Superior temporal gyrus (tissue), 1 donor: ENCODE data around the gene UBR4.

Source experiments
- DNase-seq: peaks from one replicate; pipeline ENCODE4 v3.0.0-alpha.2; 2016; ENCODE audit errors: extremely low spot score

Gene UBR4

DNA sequence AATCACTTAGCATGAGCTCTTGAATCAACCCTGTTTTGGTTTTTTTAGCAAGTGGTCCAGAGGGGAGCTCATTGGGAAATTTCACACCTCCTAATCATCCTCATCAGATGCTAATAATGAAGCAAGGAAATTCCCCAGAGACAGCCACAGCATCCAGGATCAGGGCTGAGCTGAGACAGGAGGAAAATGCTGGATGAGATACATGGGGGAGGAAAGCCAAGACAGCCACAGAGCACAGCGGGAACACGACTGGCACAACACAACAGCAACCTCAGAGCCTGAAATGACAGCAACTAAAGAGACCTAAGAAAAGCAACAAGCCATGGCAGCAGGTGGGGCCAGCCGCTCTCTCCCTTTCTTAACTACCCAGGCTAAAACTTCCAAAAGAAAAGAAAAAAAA is 70.4 kb downstream of the UBR4 start:
- peak; percentile 14 for DNase-seq

GRCh38 chr1:19138958-19139581 is 71.0 kb downstream of the UBR4 start:
- no peak for DNase-seq

GRCh38 chr1:19138331-19138730 is 71.7 kb downstream of the UBR4 start:
- no peak for DNase-seq

DNA sequence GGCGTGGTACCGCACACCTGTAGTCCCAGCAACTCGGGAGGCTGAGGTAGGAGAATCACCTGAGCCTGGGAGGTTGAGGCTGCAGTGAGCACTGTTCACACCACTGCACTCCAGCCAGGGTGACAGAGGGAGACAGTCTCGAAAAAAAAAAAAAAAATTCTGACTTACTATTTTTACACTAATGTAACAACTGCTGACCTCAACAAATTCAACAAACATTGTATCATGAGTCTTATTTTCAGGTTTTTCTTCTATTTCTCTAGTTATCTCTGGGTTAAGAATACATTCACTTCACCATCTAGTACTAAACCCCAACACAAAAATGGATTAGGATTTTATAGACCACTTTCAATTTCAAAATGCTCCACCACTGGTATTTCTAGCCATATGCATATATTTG is 72.9 kb downstream of the UBR4 start:
- no peak for DNase-seq

GRCh38 chr1:19133360-19133759 is 76.7 kb downstream of the UBR4 start:
- DNase-seq = no peak

DNA sequence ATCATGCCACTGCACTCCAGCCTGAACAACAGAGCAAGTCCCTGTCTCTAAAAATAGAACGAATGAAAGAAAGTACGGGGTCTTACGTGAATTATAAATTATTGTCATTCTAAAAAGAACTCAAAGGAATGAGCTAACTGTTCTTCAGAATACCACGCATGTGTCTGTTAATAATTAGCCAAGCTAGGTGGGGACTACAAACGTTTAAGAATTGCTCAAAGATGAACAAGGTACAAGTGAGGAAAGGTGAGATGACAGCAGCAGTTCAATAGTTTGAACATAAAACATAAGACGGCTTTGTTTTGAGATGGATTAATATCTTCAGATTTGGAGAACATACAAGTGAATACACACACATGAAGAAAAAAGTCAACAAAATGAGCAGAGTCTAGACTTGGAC is 79.6 kb downstream of the UBR4 start:
- no peak for DNase-seq

DNA sequence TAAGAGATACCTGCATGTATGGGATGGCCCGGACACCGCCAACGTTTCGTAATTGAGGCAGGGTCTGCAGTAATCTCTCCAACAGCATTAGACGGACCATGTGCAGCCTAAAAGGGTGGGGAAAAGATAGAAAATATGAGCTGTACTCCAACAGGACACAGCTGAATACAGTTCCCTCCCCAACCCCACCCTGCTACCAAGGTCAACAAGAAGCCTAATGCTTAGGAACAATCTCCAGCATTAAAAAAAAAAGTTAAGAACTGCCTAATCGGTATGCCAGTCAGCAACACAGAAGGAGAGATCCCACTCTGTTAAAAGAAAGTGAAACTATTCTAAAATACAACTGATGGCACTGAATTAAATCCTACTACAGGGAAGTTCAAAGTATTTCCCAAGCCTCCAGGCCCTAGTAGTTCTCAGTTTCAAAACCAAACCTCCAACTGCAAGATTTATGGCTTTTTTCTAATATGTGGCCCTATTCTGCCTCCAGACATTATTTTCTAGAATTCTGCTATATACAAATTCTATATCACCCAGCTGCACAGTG is 81.0 kb downstream of the UBR4 start:
- DNase-seq = no peak

- no peak for DNase-seq
These were observed 85.8 kb downstream of the UBR4 start for GRCh38 chr1:19124273-19124672.

GRCh38 chr1:19123837-19124236 is 86.2 kb downstream of the UBR4 start:
- DNase-seq = peak; percentile 16

DNA sequence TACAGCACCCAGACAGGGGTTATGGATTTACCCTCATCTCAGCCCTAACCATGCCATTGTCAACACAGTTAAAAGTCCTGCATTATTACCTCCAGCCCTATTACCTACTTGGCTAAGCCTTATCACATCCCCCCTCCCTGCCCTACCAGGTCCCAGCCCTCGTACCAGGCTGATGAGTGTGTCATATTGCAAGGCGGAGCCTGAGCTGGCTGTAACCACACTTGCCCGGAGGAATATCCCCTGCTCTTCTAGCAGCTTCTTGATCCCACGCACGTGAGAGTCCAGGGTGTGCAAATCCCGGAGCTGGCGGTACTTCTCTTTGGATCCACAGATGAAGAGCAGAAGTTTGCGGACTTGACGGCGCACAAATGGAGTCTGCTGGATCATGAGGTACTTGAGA is 87.4 kb downstream of the UBR4 start:
- DNase-seq = no peak

DNA sequence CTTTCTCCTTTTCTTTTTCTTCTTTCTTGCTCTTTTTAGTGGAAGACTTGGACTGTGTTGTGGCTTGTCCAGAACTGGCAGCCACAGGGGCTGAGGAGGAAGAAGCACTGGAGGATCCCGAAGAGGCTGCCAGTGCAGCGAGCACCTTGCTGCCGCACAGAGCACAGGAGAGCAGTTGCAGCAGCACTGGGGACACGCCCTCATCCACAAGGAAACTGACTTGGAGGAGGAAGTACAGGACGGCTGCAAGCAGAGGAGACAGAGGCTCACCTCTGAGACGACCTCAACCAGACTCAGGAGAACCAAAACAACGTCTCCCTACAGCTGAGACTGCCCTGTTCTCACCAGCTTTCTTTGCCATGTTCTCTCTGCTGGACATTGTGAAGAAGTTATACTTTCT is 88.9 kb downstream of the UBR4 start:
- no peak for DNase-seq

DNA sequence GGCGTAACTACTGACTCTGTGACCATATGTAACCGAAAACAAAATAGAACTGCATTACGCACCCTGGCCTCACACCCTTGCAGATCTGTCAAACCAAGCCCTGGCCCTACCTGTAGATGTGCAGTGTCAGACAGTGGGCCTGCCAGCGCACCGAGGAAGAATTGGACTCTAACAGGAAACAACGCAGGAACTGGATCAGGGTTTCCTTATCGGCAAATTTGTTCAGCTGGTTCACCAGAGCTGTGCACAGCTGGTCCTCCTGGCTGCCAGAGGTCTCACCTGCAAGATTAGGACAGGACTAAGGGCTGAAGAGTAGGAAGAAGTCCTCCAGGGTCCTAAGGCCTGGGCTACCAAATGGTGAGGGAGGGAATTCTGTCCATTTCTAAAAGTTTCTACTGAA is 90.0 kb downstream of the UBR4 start:
- DNase-seq = no peak

DNA sequence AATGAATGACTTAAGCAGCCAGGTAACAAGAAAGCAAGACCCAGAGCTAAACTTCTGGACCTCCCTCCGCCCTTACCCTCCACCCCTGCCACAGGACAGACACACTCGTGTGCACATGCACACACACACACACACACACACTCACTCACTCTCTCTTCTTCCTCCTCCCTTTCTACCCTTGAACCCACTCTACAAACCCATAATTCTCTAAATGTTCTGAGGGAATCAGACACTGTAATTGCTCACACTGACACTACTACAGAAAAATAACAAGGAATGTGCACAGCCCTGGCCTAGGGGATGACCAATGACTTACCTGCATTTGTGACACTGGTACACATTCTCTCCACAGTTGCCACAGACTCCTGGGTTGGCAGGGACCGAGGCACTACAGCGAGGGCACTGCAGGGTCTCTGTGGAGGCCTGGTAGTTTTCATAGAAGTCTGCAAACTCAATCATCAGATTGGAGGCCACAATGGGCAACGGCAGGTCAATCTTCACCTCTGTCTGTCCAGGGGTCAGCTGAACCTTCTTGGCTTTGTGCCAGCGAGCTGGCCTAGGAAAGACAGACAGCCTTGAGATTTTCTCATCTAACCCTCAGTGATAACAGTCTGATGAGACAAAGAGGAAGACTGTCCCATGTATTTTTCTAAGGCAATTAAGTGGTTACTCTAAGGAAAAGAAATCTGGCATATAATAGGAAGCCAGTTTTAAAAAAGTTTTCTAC is 94.8 kb downstream of the UBR4 start:
- no peak for DNase-seq

- peak; percentile 17 for DNase-seq
These were observed 96.4 kb downstream of the UBR4 start for GRCh38 chr1:19113697-19114092.

- DNase-seq = no peak
These were observed 97.0 kb downstream of the UBR4 start for GRCh38 chr1:19112891-19113696.

GRCh38 chr1:19110257-19110927 is 99.7 kb downstream of the UBR4 start:
- DNase-seq = no peak

DNA sequence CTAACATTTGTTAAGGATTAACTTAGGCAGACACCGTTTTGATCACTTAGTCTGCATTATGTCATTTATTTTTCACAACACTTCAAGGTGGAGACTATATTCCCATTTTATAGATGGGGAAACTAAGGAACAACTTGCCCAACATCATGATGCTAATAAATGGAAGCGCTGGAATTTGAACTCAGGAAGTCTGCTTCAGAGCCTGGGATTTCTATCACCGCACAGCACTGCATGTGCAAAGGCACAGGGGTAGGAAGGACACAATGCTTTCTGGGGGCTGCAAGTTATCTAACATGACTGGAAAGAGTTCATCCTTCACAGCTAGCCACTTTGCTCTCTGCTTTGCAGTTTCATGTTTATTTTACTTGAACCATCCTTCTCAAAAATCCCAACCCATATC is 100.5 kb downstream of the UBR4 start:
- no peak for DNase-seq

DNA sequence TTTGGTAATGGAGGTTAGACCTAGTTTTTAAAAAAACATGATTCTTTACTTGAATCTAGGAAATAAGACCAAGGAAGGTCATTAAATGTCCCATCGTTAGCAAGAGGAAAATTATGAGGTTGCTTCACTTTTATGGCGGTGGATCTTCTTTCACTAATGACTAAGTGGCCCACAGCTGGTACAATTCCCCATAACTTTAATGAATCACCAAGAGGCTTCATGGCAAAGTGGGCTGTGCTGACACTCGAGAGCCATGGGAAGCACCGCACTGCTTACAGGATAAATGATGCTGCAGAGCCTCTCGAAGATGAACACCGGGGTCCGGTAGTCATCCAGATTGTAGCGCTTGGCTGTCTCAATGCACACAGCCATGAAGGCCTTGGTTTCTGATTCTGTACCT is 108.8 kb downstream of the UBR4 start:
- DNase-seq = no peak

DNA sequence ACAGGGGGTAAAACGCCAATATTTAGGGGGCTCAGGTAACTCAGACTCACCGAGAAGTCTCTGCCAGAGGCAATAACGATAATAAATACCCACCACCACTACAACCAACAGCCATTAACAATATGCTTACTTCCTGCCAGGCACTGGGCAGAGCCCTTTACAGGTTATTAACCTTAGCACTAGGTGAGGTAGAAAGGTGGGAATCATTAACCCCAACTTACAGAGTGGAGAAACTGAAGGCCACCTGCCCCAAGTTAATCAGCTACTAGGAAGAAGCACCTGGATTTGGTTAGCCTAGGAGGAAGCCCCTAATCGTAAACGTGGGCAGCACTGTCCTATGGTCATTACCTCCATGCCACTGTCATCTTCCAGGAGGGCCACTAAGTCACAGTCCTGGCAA is 110.0 kb downstream of the UBR4 start:
- DNase-seq = no peak

DNA sequence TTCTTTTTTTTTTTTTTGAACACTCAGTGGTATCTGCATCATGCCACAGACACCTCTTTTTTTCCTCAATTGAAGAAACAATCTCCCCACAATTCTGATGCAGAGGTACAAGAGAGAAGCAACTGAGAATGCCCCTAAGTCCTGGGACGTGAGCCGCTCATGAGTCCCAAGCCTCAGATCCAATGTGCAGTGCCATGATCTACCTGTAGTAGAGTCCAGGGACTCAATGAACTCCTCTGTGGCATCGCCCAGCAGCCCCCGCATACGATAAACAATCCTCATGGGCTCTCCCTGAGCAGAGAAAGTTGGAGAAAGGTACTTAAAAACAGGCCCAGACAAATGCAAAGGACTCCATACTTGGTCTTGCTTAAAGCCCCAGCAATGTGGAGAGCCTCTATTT is 113.1 kb downstream of the UBR4 start:
- no peak for DNase-seq

DNA sequence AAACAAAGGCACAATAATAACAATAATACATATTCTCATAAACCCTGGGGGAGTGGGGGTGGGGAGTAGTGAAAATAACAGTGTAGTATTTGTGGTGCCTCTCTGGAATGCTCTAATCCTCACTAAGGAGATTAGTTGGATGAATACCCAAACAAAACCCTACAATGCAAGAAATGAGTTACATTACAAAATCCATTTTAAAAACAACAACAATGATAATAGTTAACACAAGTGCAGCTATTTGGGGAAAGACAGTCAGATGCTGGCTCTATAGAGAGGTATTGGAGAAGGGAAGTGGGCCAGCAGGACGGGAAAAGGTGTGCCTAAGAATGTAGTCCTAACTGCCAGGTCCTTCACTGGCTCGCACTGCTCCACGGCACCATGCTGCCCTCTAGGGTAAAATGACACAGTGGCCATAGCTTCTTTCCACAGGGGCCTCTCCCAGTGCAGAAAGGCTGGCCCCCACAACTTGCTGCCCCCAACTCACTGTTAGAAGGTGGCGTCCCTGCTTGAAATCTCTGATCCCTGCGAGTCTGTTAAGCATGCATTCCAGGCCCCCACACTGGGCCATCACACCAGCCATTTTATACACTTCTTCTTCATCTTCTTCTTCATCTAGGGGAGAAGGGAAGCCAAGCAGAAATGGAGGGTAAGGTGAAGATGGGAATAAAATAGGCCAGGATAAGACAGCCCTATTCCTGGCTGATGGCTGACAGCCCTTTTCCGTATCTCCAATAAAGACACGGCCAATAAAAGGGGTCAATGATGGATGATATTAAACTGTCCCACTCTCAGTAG is 113.8 kb downstream of the UBR4 start:
- peak; percentile 61 for DNase-seq
